HPDE6-E6E7 (cell line): ENCODE data around the gene CIBAR2.

Experiments
- DNase-seq: peaks from one replicate; pipeline ENCODE4 v3.0.0; 2011; ENCODE audit warnings: missing footprints; ENCODE audit errors: extremely low spot score

The CIBAR2 gene

DNA sequence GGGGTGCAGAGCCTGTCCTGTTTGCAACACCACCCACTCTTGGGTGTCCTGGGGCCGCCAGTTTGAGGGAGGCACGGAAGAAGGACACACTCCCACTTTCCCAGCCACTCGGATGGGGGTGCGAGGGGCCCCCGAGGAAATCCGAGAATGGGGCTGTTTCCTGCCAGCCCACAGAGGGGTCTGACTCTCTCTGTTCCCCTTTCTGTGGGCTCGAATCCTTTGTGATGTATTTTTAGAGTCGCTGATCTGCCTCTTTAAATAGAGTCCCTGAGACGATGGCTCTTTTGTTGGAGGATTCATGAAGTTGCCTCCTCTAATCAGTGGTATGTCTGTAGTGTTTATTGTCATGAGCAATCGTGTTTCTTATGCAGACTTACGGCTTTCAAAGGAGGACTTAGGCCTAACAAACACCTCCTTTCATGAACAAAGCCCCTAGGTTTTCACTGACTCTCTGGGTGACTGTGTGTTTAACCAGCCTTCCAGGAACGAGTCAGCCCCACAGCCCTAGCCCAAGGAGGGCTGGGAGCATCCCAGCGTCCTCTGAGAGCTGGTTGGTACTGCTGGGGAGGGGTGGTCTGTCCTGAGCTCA, 29.1 kb downstream of the CIBAR2 start:
- no peak for DNase-seq

DNA sequence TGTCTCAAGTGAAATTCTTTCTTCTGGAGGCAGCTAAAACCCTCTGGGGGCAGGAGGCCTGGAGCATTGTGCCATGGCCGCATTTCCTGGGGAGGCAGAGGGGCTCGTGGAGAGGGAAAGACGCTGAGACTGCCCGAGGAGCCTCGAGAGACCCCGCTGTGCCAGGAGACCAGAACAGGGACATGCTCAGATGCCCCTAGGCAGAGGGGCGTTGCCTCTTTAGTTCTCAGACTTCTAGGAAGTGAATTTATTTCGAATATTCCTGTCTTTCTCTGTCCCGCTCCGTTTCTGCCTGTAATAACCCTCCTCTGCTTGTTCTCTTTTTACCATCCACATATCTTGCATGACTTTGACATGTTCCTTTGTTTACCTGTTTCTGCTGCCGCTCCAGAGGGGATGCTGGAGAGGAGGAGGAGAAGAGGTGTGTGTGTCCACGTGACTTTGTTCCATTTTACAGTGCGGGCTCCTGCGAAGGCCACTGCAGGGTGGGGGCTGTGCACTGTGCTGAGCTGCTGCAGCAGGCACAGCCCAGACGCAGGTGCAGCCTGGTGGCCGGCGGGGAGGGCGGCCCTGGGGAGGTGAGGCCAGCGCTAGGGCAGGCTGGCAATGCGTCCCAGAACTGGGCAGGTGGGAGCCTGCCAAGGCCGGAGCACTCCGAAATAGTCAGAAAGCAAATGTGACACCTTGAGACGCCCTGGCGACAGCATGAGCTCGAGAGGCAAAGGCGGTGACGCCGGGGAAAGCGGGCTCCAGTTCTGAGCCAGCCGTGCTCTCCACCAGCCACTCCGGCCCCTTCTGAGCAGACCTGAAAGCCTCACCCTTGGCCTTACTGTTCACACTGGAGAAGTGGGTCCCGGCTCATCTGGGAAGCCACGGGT, 29.9 kb downstream of the CIBAR2 start:
- no peak for DNase-seq

DNA sequence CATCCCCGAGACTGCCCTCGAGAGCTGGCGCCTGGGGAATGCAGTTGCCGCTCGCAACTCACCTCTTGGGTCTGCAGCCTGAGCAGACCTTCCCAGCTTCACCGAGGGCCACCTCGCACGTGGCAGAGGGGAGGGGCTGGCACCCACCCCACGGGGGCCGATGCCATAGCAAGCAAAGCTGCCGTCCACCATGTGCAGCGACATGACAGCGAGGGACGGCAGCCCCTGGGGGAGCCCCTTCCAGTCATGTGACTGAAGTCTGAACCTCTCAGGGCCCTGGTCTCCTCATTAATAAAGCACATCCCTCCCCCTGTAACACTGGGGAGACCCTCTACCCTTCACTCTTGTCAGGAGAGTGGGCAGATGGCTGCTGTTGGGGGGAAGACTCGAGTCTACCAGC, 30.5 kb downstream of the CIBAR2 start:
- DNase-seq = no peak

DNA sequence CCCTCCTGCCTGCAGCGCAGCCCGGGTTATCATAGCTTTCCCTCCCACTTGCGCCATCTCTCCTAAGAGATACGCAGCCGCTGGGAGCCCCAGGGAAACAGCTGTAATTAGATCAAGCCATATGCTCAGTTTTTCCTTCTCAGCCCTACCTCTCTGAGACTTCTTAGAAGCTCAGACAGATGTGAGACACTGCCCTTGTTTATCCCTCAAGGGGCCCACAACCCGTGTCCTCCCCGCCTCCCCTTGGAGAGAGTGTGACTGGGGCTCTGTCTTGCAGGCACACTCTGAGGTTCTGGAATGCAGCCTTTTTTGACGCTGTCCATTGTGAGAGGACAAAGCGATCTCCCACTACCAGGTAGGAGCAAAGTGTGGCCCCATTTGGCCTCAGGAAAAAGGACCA, 31.2 kb downstream of the CIBAR2 start:
- no peak for DNase-seq

DNA sequence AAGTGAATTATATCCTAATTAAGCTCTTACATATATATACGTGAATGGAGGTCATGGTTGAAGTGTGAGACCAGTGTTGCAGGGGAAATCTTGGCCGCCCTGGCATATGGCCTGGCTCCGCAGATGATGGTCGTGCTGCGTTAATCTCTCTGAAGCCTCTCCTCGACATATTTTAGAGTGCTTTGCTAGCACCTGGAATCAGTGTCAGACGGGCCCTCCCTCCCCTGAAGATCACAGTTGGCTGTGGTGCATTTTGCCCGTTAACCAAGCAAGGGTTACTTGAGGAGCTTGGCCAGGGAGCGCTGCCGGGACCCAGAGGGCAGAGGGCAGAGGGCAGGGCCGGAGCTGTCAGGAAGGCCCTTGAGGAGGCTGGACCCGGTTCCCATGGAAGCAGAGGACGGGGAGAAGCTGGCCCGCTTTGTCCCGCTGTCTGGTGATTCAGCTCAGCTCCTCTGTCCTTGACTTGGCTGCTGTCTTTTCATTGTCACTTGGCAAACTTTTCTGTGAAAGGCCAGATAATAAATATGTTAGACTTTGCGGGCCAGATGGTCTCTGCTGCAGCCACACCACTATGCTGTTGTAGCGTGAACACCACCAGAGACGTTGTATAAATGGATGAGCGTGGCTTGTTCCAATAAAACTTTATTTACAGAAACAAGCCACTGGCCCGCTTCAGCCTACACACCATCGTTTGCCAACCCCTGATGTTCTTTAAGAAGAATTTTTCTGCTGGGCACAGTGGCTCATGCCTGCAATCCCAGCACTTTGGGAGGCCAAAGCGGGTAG, 32.3 kb downstream of the CIBAR2 start:
- DNase-seq = no peak

DNA sequence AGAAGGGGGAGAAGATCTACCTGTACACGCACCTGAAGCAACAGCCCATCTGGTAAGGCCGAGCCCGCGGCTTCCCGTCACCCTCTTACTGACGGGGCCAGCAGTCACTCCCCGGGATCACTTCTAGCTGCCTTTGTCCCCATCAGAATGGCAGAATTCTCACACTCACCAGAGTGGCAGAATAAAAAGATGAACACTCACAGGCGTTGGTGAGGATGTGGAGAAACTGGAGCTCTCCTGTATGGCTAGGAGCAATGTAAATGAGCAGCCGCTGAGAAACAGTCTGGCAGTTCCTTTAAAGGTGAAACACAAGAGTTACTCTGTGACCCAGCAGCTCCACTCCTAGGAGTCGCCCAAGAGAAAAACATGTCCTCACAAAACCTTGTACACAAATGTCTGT, 33.3 kb downstream of the CIBAR2 start:
- DNase-seq = no peak

DNA sequence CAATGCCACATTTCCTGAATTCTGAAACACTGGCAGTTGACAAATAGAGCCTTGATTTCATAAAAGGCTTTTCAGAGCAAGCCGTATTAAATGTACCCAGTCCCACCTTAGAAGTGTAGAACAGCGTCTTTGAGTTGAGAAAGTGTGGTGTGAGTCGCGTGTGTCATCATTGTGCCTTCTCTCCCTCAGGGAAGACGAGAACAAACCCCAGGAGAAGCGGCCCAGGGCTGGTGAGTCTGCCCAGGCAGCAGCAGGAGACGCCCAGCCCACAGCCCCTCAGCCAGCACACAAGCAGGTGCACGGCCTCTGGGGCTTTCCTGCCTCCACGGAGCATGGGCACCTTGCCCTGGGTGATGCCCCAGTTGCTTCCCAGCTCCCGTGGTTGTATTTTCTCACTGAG, 34.0 kb downstream of the CIBAR2 start:
- DNase-seq = no peak

DNA sequence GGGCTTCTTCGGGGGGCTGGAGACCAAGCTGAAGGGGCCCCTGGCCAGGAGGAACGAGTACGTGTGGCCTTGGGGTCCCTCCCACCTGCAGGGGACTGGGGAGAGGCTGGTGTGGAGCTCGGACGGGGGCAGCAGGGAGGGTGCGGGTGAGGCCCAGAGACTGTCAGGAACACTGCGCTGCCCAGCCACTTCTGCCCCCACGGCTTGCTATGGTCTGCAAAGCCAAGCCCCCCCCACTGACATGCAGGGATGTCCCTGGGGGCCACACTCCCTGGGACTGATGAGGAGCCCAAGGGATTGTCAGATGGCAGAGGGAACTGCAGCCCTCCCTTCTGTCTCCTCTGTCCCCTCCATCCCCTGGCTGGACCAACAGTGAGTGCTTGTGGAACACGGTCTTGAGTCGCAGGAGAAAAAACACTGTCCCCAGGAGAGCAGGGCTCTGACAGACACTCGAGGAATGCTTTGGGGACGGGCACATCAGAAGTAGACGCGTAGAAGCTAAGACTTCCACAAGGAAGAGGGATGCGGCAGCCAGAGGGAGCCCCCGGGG, 34.6 kb downstream of the CIBAR2 start:
- DNase-seq = no peak

DNA sequence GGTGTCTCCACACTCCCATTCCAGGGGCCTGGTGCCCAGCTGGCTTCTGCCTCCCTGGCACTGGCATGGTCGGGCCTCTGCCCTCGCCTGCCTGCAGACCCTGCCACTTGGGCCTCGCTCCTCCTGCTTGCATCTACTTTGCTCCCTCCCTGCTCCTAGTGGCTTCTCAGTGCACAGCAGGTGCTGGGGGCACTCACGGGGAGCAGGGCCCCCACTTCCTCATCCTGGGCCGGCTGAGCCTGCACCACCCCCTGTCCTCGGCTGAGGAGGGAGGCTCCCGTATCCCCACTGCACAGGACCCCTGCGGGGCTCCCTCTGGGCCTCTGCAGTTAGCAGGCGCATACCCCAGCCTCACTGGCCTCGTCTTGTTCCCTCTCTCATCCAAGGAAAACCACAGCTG, 35.2 kb downstream of the CIBAR2 start:
- no peak for DNase-seq

DNA sequence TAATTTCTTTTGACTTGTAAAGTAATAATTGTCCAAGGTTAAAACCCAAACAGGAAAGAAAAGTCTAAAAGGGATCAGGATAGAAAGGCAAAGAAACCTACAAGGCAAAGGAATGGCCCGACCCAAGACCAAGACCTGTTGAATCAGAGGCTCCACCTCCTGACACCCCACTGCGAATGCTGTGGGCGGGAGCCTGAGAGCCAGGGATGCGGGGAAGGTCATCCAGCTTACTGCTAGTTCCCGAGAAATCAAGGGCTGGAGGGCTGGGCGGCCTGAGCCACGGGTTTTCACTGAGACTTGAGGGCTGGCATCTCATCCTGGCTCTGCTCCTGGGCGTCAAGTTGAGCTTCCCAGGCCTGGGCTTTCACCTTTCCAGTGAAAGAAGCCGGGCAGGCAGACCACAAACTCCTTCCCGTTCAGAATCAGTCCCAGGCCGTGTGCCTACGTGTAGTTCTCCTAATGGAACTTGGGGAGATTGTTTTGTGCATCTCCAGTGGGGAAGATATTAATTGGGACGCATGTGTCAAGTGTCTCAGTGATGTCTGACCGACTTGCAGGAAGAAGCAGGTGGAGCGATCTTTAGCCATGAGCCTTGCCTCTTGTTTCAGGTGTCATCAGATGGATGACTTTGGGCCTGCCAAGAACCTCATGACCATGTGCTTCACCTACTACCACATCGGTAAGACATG, 36.9 kb downstream of the CIBAR2 start:
- no peak for DNase-seq

DNA sequence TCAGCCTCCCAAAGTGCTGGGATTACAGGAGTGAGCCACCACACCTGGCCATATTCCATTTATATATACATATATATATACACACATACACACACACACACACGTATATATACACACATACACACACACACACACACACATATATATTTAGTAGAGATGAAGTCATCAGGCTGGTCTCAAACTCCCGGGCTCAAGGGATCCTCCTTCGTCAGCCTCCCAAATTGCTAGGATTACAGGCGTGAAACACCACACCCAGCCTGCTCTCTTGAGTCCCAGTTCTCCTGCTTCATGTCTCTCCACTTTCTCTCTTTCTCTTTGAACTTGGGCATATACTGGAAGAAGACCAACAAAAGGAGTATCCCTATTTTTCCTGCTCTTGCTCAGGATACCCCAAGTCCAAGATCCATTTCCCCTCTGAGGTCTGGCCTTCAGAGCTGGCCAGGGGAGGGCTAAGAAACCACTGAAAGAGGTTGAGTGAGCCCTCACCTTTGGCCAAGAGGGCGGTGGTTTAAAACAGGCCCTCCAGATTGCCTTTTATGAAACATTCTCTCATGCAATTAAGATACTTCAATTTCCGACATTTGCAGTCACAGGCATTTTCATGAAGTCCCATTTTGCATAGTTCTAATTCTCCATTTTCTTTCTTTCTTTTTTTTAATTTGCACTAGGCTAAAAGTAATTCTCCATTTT, 37.9 kb downstream of the CIBAR2 start:
- DNase-seq = no peak

DNA sequence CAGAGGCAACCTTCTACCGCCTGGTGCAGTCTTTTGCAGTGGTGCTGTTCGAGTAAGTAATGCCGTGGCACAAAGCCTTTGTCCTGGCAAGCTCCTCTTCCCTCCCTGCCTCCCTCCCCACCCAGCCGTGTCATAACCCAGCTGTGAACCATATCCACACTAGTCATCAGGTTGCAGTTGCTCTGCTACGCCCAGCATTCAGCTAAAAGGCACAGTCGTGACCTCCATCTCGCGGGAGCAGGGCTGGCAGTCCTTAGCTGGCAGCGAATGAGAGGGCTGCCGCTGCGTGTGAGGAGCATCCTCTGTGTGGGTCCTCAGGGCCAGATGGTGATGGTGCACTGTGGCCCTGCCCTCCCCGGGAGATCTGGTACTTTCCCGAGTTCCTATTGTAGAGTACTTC, 39.3 kb downstream of the CIBAR2 start:
- DNase-seq = no peak

DNA sequence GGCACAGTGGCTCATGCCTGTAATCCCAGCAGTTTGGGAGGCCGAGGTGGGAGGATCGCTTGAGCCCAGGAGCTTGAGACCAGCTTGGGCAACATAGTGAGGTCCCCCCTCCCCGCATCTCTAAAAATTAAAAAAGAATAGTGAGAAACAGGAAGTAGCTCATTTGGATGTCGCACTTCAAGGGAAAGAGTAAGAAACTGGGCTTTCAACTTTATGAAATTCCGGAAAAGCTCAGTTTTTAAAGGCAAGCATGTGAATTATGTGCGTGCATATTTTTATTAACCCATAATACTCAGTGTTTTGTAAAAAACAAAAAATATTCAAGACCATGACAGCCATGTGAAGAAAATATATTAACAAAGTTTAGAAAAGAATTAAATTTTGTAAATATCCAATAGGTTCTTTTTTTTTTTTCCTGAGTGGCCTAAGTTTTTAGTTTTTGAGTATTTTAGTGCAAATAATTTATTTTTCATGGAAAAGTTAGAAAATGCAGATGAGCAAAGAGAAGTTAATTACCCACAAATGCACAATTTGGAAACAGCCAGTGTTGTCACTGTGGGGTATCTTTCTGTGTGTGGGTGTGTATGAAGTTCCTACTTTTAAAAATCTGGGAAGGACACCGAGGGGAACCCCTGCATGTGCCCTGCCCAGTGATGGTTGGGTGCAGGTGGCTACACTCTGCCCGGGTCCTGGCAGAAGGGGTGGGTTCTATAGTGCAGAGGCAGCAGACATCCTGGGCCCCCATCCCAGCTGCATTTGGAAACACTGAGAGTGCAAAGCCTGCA, 40.0 kb downstream of the CIBAR2 start:
- DNase-seq = no peak

DNA sequence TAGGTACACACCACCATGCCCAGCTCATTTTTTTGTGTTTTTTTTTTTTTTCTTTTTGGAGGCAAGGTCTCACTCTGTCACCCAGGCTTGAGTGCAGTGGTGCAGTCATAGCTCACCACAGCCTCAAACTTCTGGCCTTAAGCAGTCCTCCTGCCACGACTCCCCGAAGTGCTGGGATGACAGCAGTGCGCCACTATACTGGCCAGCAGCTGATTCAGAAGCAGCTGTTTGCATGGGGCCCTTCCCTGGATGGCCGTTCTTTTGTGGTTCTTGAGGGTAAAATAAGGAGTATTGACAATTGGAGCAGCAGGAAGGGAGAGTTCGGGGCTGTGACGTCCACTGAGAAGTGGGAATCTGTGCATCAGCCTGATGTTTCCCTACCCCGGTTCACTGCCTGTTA, 43.1 kb downstream of the CIBAR2 start:
- no peak for DNase-seq

DNA sequence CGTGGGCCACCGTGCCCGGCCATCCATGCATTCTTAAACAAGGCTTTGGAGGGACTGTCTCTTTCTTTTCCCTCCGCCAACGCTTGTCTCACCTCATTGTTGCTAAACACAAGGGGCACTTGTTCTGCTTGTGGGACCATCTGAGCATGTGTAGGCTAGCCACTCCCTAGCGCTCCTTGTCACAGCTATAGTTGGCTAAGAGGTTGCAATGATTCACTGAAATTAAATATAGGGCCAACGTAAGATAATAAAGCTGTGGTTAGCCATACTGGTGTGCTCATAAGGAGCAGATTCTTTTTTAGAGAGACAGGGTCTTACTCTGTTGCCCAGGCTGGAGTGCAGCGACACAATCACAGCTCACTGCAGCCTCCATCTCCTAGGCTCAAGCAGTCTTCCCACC, 43.5 kb downstream of the CIBAR2 start:
- DNase-seq = no peak

DNA sequence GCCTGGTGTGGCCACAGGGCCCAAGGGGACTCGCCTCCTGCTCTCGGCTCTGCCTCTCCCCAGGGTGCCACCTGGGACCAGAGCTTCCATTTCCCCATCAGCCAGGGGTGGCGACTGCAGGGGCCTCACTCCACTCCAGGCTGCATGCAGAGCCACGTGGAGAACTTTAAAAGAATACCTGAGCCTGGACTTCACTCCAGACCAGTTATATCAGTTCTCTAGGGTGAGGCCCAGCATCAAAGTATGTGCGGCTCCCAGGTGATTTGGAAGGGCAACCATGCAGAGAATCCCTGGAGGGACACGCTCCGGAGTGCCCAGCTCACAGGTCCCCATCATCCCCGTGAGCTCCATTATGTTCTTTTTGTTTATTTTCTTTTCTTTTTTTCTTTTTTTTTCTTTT, 44.8 kb downstream of the CIBAR2 start:
- DNase-seq = no peak

DNA sequence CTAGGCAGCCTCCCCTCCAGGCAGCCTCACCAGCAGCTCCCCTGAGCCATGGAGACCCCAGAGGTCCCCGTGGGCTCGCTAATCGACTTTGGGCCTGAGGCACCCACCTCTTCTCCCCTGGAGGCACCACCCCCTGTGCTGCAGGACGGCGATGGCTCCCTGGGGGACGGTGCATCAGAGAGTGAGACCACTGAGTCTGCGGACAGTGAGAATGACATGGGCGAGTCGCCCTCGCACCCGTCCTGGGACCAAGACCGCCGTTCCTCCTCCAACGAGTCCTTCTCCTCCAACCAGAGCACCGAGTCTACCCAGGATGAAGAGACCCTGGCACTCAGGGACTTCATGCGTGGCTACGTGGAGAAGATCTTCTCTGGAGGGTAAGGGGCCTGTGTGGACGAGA, 45.2 kb downstream of the CIBAR2 start:
- DNase-seq = no peak

DNA sequence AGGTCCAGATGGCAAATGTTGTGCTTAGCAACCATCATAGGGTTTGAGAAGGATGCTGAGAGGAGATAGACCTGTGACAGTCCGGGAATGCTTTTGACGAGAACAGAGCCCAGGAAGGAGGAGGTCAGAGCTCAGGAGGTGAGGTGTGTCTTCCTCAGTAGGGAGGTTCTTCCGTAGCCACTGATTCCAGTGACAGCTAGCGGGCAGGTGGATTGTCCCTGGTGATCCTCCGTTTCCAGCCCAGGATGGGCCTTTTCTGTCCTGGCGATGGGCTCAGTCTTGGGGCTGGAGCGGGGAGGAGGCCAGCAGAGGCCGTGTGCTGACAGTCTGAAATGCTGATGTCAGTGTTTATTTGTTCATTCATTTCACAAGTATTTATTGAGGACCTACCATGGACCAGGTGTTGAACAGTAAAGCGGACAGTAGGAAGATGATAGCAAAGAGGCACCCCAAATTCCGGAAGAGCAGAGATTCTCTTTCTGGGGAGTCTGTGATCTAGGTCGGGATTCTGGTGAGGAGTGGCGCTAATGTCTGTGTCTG, 45.9 kb downstream of the CIBAR2 start:
- no peak for DNase-seq

DNA sequence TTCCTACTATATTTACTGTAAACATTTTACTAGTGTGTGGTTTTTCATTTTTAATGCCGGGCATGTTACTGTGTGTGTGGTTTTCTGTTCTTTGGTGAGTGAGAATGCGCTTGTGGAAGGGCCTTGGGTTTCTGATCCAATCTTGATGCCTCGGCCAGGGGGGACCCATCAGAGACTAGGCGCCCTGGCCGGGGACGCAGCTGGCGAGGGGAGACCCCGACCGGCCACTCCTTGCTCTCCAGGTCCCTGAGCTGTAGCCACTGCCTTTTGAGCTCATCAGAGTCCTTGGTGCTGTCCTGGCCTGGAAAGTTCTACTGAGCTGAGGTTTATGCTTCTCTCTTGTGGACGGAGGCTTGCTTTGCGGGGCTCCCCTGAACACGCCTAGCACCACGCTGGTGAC, 47.2 kb downstream of the CIBAR2 start:
- no peak for DNase-seq

DNA sequence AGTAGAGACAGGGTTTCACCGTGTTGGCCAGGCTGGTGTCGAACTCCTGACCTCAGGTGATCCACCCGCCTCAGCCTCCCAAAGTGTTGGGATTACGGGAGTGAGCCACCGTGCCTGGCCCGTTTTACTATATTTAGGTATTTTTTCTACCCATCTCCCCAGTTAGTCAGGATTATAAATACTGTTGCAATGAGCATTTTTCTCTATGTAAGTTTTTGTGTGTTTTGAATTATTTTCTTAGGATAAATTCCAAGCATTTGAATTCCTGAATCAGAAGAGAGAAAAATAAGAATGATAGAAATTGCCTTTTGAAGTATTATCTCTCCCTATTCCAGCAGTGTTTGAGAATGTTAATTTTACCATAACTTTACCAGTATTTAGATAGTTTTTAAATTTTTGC, 48.1 kb downstream of the CIBAR2 start:
- no peak for DNase-seq
